GM12878 (cell line): ENCODE data around the gene DGKB.

Experiments used
- BACH1 ChIP-seq: fragments of 450-650 bp; IDR thresholded peaks from 2 replicates; pipeline ENCODE4 v1.6.1; 2017; ENCODE audit warnings: mild to moderate bottlenecking, borderline replicate concordance
- CHD2 ChIP-seq: IDR thresholded peaks from 2 replicates; pipeline ENCODE4 v1.6.1; 2011; ENCODE audit warnings: low read depth, low read length, improper control_type of control experiment, borderline replicate concordance
- MYC ChIP-seq: IDR thresholded peaks from 2 replicates; pipeline ENCODE4 v1.6.1; 2011; ENCODE audit warnings: mild to moderate bottlenecking, low read length, moderate library complexity, inconsistent platforms; ENCODE audit not compliant: insufficient read depth, insufficient replicate concordance, insufficient read length, severe bottlenecking
- PKNOX1 ChIP-seq: fragments of 450-650 bp; IDR thresholded peaks from 2 replicates; pipeline ENCODE4 v1.6.1; 2016; ENCODE audit warnings: mild to moderate bottlenecking
- POLR2A ChIP-seq: IDR thresholded peaks from 2 replicates; pipeline ENCODE4 v1.6.1; 2011; ENCODE audit warnings: low read depth, mild to moderate bottlenecking, low read length
- SP1 ChIP-seq: IDR thresholded peaks from one replicate; pipeline ENCODE4 v1.6.1; 2011; ENCODE audit warnings: low read depth, low read length

- TF ChIP-seq BACH1 (no peak), SP1 (no peak), CHD2 (no peak), POLR2A (no peak), MYC (no peak), PKNOX1 (no peak)
Observed at GRCh38 chr7:14691597-14692203, 210.9 kb downstream of the DGKB start.
